DND-41 (cell line): ENCODE measurements around the gene IP6K2.
A peak's percentile ranks its signal among the peaks of the same experiment; 100 is the strongest.

Experiments
- ATAC-seq: fragments of 200-7000 bp; cut with Tn5 transposase; 3 replicates; pipeline ENCODE4 v1.9.1; 2021; ENCODE audit warnings: low read depth; ENCODE audit not compliant: insufficient read depth
- DNase-seq: peaks from one replicate; pipeline ENCODE4 v3.0.0-alpha.2; 2020
- H2AFZ ChIP-seq: 2 replicates; pipeline ENCODE4 v1.6.0; 2012; ENCODE audit warnings: low read depth, low read length
- H3K27ac ChIP-seq: 2 replicates; pipeline ENCODE4 v1.5.1; 2012; ENCODE audit warnings: low read length, inconsistent platforms
- H3K27me3 ChIP-seq: fragments of 200-600 bp; sonication (generic); 2 replicates; pipeline ENCODE4 v1.6.0; 2012; ENCODE audit warnings: low read length, mild to moderate bottlenecking, inconsistent platforms; ENCODE audit not compliant: insufficient read depth, poor library complexity
- H3K36me3 ChIP-seq: 2 replicates; pipeline ENCODE4 v1.5.1; 2012; ENCODE audit warnings: low read length, inconsistent platforms; ENCODE audit not compliant: insufficient read depth
- H3K4me1 ChIP-seq: 2 replicates; pipeline ENCODE4 v1.5.1; 2012; ENCODE audit warnings: mild to moderate bottlenecking, low read length; ENCODE audit not compliant: insufficient read depth
- H3K4me2 ChIP-seq: 2 replicates; pipeline ENCODE4 v1.6.0; 2012; ENCODE audit warnings: mild to moderate bottlenecking, moderate library complexity, low read length, inconsistent platforms; ENCODE audit not compliant: insufficient read depth
- H3K4me3 ChIP-seq, 2 experiments: fragments of 200-600 bp in 1 of 2; shearing (Covaris generic) in 1 of 2; 2 replicates each; pipeline ENCODE4 v1.5.1; 2012 to 2016; ENCODE audit warnings: inconsistent platforms in 2 of 2, low read length in 2 of 2, mild to moderate bottlenecking in 2 of 2, low read depth in 1 of 2, moderate library complexity in 1 of 2
- H3K79me2 ChIP-seq: 2 replicates; pipeline ENCODE4 v1.6.0; 2012; ENCODE audit warnings: low read length, inconsistent platforms; ENCODE audit not compliant: insufficient read depth
- H3K9ac ChIP-seq: 2 replicates; pipeline ENCODE4 v1.6.0; 2012; ENCODE audit warnings: low read depth, mild to moderate bottlenecking, inconsistent platforms, low read length, moderate library complexity
- H3K9me3 ChIP-seq: 2 replicates; pipeline ENCODE4 v1.5.1; 2012; ENCODE audit warnings: low read length, moderate library complexity, mild to moderate bottlenecking, inconsistent platforms; ENCODE audit not compliant: insufficient read depth, severe bottlenecking
- H4K20me1 ChIP-seq: 2 replicates; pipeline ENCODE4 v1.6.0; 2012; ENCODE audit warnings: low read length; ENCODE audit not compliant: insufficient read depth
- EZH2 ChIP-seq: IDR thresholded peaks from 3 replicates; pipeline ENCODE4 v1.6.1; 2012; ENCODE audit warnings: borderline replicate concordance, low read depth, mild to moderate bottlenecking, moderate library complexity, low read length, inconsistent platforms; ENCODE audit not compliant: severe bottlenecking
- TF ChIP-seq, protein P1 (sequence below): IDR thresholded peaks from 2 replicates; pipeline ENCODE4 v1.5.1; 2012; ENCODE audit warnings: borderline replicate concordance, low read length, moderate library complexity, mild to moderate bottlenecking; ENCODE audit not compliant: poor library complexity, severe bottlenecking; ENCODE audit errors: extremely low read depth

Gene IP6K2

DNA sequence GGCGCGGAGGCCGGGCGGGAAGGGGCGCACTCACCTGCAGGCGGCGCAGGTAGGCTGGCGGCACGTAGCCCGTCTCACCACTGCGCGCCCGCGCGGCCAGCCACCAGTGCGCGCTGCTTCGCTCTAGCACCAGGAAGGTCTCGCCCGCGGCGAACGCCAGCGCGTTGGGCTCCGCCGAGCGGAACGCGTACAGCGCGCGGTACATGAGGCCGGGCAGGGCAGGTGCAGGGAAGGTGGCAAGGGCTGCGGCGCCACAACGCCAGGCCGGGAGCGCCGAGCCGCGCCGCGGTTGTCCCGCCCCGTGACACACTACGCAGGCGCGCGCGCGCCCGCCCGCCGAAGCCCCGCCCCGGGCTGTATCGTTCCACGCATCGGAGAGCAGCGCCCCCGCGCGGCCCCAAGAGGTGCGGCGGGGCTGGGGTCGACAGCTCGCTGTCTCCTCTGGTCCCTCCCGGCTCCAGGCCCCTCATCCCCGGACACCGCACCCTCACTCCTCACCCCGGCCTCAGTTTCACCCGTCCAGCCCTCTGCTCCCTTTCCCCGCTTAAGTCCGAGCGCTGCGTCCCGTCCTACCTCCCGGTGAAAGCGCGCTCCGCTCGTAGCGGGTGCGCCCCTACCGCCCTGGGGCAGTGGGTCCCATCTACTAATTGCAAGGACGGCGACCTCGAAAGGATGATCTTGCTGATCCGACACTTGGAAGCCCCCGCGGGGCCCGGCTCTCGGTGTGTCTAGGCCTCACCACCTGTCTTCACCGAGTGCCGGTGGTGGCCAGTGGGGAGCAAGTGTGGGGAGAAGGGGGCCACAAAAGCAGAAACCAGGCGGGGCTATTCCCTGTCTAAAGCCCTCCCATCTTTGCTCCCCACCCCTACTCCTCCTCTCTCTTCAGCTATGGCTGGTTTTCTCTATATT, 31.2 kb downstream of the IP6K2 start, which contains the start of gene NCKIPSD:
TSS of gene NCKIPSD (minus strand) at position 313 of the 909 bp plus-strand sequence. CDS start at position 205, 108 bp downstream.
- peaks cover 20% of the 10 kb centered on the region for H3K79me2 ChIP-seq
- H3K9ac ChIP-seq: peak within 1 kb of the TSS; percentile 92
- no peak for TF ChIP-seq EZH2
- TF ChIP-seq, protein P1, sequence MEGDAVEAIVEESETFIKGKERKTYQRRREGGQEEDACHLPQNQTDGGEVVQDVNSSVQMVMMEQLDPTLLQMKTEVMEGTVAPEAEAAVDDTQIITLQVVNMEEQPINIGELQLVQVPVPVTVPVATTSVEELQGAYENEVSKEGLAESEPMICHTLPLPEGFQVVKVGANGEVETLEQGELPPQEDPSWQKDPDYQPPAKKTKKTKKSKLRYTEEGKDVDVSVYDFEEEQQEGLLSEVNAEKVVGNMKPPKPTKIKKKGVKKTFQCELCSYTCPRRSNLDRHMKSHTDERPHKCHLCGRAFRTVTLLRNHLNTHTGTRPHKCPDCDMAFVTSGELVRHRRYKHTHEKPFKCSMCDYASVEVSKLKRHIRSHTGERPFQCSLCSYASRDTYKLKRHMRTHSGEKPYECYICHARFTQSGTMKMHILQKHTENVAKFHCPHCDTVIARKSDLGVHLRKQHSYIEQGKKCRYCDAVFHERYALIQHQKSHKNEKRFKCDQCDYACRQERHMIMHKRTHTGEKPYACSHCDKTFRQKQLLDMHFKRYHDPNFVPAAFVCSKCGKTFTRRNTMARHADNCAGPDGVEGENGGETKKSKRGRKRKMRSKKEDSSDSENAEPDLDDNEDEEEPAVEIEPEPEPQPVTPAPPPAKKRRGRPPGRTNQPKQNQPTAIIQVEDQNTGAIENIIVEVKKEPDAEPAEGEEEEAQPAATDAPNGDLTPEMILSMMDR: peak; percentile 80
- peaks cover 24% of the 10 kb centered on the region for H4K20me1 ChIP-seq
- ATAC-seq (peak; percentile 85), DNase-seq (peak; percentile 88)
- no peaks in the 10 kb centered on the region for H3K27me3 ChIP-seq
- peaks cover 29% of the 10 kb centered on the region for H3K4me1 ChIP-seq
- H3K4me3 ChIP-seq: peak within 1 kb of the TSS; percentile 88 to 97
- H3K4me2 ChIP-seq: peak within 1 kb of the TSS; percentile 88
- peak within 1 kb of the TSS; percentile 92 for H3K27ac ChIP-seq
- peak within 1 kb of the TSS; percentile 97 for H2AFZ ChIP-seq
- H3K36me3 ChIP-seq: peaks cover 63% of the 10 kb centered on the region
- no peaks in the 10 kb centered on the region for H3K9me3 ChIP-seq

DNA sequence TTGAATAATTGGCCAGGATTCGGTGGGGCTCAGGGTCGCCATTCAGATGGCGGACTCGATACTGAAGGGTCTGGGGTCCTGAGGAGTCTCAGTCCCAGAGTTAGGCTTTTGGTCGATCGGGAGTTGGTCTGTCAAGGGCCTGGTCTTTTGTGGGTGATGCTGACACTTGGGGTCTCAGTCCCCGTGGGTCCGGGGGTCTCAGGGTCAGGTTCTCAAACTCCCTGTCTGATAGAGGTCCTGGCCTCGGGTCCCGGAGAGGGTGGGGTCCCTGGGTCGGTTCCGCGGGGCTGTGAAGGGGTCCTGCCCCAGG, 31.8 kb downstream of the IP6K2 start:
- H3K27ac ChIP-seq: peak overlapping the region; percentile 92
- H3K79me2 ChIP-seq: peaks cover 20% of the 10 kb centered on the region
- no peaks in the 10 kb centered on the region for H3K9me3 ChIP-seq
- ATAC-seq: no peak
- H3K9ac ChIP-seq: peak overlapping the region; percentile 92
- H4K20me1 ChIP-seq: peaks cover 22% of the 10 kb centered on the region
- H3K4me1 ChIP-seq: peaks cover 29% of the 10 kb centered on the region
- TF ChIP-seq, protein P1: no peak
- no peak for TF ChIP-seq EZH2
- peak overlapping the region; percentile 88 for H3K4me2 ChIP-seq
- DNase-seq: no peak
- H3K27me3 ChIP-seq: no peaks in the 10 kb centered on the region
- H2AFZ ChIP-seq: peak overlapping the region; percentile 97
- peak overlapping the region; percentile 88 to 97 for H3K4me3 ChIP-seq
- H3K36me3 ChIP-seq: peaks cover 63% of the 10 kb centered on the region

DNA sequence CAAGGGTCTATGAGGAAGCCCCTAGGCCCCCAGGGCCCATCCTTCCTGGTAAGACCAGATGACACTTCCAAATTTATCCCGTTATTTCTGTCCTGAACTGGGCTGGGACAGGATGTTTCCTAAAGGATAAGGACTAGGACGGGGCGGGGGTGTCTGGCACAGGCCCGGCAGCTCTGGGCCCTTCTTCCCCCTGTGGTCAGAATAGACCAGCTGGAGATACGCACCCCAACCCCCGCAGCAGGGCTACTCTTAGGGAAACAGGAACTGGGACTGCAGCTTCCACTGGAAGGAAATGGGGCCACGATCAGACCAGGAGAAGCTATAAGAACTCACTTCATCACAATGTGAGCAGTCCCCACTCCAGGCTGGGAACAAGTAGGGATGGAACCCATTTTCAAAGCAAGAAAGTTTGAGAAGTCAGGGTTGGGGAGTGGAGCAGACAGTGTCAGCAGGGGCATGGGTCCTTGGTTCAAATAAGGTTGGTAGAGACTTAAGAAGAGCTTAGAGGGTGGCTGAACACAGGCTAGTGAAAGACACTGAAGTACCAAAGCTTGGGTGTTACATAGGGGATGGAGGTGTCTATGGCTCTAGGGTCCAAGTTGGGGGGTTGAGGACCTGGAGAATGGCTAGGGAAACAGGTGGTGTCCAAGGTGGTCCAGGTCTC, 32.4 kb downstream of the IP6K2 start:
- peaks cover 20% of the 10 kb centered on the region for H3K79me2 ChIP-seq
- no peak overlapping the region for H2AFZ ChIP-seq
- no peak for TF ChIP-seq EZH2
- TF ChIP-seq, protein P1: no peak
- H3K4me3 ChIP-seq: peak overlapping the region; percentile 1 to 97; a peak in 3 of 4 replicates
- H3K27ac ChIP-seq: peak overlapping the region; percentile 7; the same call in 1 of the 2 replicates
- H3K4me1 ChIP-seq: peaks cover 29% of the 10 kb centered on the region
- no peak for DNase-seq
- peaks cover 63% of the 10 kb centered on the region for H3K36me3 ChIP-seq
- no peaks in the 10 kb centered on the region for H3K27me3 ChIP-seq
- H3K9ac ChIP-seq: peak overlapping the region; percentile 92
- no peaks in the 10 kb centered on the region for H3K9me3 ChIP-seq
- H3K4me2 ChIP-seq: peak overlapping the region; percentile 88
- H4K20me1 ChIP-seq: peaks cover 20% of the 10 kb centered on the region
- ATAC-seq: no peak
